Smooth muscle cell of the brain vasculature (primary cell): Measurements from ENCODE around the gene GPR158.
"Not testable (repeated sequence)": the region's sequence is repeated elsewhere in the genome, so short reads cannot be mapped to it uniquely, and the experiment has no call there.

Source experiments
- DNase-seq: peaks from one replicate; pipeline ENCODE4 v3.0.0-alpha.2; 2012; ENCODE audit warnings: low read depth, low spot score

GPR158 gene

DNA sequence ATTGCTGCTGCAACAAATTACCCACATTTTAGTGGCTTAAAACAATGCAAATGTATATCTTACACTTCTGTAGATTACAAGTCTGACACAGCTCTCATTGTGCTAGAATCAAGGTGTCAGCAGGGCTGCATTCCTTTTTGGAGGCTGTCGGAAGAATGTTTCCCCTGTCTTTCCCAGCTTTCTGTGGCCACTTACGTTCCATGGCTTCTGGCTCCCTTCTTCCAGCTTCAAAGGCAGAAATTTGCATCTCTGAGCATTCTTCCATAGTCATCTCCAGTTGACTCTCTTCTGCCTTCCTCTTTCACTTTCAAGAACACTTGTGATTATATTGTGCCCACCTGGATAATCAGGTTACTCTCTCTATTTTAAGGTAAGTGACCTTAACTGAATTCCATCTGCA lies 125.3 kb downstream of the GPR158 start:
- no peak for DNase-seq

DNA sequence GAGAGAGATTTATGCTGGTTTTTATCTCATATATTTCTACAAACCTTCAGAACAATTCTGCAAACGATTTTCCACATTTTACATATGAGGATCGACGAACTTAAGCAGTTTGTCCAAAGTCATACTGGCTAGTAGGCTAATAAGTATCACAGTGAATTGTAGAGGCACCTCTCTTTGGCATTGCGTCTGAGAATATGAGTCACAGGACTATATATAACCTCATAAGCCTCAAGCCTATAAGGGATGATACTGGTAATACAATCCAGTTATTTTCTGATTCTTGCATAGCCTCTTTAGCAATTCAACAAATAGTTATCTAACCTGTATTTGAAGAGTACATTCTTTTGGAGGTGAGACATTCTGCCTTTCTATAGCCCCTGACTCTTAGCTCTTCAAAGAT lies 129.8 kb downstream of the GPR158 start:
- no peak for DNase-seq

DNA sequence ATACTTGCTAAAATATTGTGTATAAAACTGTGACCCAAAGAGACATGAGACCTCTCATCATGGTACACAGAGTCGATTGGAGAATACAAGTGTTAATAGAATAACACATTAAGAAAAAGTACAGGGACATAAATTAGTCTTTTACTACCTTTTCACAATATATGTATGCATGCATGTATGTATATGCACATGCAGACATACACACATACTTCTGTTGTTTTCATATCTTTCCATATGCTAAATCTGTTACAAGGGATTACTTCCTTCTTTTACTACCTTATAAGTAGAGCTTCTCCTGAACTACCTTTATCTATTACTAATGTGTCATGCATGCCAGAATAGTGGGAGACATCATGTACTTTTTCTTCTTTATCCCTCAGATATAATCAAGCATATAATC lies 131.6 kb downstream of the GPR158 start:
- no peak for DNase-seq

DNA sequence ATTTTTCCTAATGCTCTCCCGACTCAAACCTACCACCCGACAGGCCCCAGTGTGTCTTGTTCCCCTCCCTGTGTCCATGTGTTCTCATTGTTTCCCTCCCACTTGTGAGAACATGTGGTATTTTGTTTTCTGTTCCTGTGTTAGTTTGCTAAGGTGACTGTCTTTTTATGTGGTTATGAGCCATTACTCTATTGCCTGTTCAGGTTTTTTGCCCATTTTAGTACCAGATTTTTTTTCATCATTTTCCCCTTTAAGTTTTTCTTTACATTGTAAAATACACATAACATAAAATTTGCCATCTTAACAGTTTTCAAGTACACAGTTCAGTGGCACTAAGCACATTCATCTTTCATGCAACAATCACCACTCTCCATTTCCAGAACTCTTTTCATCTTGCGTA lies 133.5 kb downstream of the GPR158 start:
- no peak for DNase-seq

DNA sequence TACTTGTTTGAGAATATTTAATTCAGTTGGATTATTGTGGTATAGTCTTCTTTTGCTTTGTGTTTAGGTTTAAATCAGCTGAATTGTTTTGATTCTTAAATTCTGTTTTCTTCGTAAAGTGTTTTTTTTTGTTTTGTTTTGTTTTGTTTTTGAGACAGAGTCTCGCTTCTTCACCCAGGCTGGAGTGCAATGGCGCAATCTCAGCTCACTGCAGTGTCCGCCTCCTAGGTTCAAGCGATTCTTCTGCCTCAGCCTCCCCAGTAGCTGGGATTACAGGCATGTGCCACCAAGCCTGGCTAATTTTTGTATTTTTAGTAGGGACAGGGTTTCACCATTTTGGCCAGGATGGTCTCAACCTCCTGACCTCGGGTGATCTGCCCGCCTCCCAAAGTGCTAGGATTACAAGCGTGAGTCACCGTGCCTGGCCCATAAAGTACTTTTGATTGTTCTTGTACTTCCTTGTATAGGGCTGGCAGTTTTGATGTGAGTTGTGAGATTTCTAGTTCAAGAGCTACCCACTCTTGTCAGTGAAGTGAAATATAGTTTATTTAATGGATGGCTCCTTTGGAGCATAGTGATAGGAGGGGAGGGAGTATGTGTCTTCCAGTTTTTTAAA lies 142.9 kb downstream of the GPR158 start:
- not testable (repeated sequence) for DNase-seq

DNA sequence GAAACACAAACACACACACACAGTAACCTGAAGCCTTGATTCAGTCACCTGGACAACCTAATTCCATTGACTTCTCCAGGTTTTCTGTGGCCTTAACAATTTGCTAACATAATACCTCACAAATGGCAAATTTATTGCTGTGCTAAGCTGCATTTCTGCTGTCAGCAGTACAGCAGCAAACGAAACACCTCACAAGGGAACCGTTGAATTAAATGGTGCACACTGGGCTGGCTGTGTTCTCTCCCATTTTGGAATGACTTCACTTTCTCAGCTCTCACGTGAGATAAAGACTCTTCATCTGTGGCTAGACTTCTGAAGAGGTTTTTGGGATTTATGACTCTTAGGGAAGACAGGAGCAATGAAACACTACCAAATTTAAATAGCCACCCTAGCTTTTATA lies 152.5 kb downstream of the GPR158 start:
- DNase-seq = no peak

DNA sequence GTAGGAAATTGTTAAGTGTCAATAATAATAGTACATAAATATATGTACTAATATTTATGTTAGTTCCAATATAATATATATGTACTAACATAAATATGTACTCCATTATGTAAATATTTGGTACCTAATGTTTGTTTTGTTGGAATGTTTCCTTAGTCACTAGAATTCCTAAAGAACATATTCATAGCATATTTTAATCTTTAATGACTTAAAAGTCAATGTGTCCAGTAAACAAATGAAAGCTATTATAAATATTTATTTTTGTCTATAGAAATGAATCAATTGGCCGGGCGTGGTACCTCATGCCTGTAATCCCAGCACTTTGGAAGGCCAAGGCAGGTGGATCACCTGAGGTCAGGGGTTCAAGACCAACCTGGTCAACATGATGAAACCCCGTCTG lies 153.6 kb downstream of the GPR158 start:
- DNase-seq = no peak

DNA sequence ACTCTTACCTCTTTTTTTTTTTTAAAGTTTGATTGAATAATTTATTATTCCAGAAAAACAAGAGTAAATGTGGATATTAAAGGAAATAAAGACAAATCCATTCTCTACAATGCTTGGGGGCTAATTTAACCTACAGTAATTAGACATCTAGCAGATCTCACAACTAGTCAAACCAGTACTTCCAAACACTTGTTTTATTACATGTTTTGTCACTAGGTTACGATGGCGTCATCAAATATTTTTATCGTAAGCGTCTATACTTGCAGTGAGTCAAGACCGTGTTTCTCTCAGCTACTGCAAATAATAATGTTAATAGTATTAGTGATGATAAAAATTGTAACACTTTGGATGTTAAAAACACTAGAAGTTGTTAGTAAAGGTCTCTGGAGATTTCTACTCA lies 154.8 kb downstream of the GPR158 start:
- not testable (repeated sequence) for DNase-seq

DNA sequence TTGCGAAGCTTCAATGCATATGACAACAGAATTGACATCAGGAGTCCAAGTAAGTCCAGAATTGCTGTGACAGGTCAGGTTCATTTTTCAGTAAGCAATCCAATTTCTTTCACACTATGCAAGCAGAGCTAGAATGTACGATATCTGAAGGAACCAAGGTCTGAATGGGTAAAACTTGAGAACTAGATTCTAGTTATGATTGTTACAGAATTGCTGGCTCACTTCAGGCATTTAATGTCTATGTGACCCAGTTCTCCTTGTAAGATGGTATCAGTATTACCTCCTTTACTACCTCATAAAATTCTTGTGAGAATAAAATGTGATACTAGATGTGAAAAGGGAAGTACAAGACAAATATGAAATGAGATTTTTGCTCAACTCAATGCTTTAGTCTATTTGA lies 159.6 kb downstream of the GPR158 start:
- DNase-seq = no peak

DNA sequence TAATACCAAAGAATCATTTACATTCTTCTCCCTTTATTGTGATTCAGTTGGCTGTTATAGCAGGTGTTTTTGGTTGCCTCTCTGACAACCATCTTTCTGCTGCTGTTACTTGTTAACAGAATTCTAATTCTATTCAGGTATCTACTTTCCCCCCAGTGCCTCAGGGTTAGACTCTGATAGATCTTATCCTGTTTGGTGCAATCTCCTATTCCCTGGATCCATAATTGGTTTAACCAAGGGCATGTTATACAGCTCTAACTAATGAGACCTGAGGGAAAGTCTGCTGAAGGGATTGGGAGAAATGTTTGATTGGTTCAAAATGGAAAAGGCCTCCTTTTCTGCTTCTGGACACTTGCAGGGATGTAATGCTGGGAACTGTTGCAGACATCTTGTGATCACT lies 161.5 kb downstream of the GPR158 start:
- no peak for DNase-seq

DNA sequence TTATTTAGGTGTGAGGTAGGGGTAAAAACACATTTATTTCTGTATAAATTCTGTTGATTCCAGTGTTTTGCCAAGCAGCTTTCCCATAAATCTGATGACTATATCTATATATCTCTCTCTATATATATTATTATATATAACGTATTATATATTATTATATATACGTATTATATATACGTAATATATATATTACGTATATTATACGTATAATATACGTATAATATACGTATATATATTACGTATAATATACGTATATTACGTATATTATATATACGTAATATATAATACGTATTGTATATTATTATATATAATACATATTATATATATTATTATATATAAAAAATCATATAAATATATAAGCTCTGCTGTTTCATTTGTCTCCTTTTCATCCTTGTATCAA lies 163.5 kb downstream of the GPR158 start:
- DNase-seq = no peak

DNA sequence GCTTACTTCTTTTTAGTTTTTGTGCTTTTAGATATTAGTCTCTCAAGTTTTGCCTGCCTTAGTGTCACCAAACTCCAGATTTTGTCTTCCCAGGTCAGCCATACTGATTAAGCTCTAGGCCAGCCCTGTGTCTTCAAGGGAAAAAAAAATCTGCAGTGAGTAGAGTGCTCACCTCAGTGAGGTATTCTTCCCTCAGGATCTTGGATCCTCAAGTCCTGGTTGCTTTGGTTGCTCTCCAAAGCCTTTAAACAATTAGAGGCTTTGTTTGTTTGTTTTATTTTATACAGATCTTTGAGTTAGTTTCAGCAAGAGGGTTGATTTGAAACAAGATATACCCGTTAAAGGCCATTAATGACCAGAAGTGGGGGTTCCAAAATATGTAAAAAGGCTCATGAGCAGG lies 165.2 kb downstream of the GPR158 start:
- DNase-seq = no peak

DNA sequence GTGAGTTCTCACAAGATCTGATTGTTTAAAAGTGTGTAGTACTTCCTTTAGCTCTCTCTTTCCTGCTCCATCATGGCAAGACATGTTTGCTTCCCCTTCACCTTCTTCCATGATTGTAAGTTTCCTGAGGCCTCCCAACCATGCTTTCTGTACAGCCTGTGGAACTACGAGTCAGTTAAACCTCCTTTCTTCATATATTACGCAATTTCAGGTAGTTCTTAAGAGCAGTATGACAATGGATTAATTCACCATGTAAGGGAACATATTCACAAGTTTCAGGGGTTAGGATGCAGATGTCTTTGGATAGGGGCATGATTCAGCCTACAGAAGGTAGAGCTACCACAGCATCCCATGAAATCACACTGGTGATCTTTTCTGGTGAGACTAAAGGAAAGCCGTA lies 174.7 kb downstream of the GPR158 start:
- no peak for DNase-seq

DNA sequence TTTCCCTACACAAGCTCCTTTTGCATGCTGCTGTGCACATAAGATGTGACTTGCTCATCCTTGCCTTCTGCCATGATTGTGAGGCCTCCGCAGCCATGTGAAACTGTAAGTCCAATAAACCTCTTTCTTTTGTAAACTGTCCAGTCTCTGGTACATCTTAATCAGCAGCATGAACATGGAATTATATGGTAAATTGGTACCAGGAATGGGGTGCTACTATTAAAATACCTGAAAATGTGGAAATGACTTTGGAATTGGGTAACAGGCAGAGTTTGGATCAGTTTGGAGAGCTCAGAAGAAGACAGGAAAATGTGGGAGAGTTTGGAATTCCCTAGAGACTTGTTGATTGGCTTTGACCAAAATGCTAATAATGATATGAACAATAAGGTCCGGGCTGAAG lies 181.8 kb downstream of the GPR158 start:
- no peak for DNase-seq

DNA sequence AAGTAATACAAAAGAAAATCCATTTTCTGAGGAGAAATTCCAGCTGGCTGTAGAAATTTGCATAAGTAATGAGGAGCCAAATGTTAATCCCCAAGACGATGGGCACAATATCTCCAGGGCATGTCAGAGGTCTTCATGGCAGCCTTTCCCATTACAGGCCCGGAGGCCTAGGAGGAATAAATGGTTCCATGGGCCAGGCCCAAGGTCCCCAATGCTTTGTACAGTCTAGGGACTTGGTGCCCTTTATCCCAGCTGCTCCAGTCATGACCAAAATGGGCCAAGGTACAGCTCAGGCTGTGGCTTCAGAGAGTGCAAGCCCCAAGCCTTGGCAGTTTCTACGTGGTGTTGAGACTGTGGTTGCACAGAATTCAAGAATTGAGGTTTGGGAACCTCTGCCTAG lies 182.5 kb downstream of the GPR158 start:
- no peak for DNase-seq

DNA sequence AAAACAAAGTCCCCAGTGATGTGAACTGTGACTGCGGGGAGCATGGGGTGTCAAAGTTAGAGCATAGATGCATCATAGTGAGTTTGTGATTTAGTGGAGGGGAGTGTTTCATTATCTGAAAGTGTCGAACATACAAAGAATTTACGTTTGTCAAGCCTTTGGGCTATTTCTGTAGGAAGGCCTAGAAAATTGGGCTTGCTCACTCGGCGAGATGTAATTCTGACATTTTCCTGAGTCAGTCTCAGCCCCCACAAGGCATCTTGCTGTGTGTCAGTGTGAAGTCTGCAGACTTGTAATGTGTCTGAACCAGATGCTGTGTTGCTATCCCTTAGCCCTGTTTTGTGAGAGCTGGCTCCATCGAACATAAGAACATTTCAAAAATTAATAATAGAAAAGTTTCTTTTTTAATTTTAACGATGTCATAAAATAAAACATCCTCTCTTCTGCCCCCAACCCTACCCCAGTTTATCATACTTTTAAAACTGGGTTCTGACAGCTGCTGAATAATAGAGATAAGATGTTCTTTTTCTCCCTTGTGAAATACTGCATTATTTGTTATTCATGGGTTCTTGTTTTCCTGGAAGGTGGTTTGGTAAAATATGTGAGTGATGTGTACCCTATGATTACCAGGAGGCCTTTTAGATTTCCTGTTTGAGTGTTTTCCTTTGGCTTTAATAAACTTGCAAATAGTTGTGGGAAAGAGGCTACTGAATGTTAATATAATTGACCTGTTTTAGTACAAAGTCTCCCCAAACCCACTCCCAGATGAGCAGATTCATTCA lies 207.4 kb downstream of the GPR158 start:
- DNase-seq = no peak

DNA sequence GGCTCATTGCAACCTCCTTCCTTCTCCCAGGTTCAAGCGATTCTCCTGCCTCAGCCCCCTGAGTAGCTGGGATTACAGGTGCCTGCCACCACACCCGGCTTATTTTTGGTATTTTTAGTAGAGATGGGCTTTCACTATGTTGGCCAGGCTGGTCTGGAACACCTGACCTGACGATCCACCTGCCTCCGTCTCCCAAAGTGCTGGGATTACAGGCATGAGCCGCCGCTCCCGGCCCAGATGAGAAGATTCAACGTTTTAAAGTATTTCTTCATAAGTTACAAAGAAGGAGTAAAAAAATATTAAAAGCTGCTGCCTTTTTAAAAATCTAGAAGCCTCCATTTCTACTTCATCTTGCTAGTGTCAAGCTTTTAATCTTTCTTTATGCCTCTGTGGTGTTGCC lies 208.1 kb downstream of the GPR158 start:
- not testable (repeated sequence) for DNase-seq

DNA sequence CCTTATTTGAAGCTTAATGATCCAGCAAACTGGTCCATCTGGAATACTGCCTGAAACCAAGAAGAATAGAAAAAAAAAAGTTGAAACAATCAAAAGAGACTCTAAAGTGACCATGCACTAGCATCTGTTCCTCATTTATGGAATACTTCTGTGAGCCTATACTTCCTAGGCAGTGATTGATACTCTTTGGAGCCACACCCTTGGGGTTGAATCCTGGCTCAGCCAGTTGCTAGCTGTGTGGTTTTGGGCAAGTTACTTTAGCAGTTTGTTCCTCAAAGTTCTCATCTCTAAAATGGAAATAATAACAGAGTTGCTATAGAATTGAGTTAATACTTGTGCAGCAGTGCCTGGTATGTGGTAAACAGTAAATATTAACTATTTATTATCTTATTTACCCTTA lies 208.9 kb downstream of the GPR158 start:
- no peak for DNase-seq

DNA sequence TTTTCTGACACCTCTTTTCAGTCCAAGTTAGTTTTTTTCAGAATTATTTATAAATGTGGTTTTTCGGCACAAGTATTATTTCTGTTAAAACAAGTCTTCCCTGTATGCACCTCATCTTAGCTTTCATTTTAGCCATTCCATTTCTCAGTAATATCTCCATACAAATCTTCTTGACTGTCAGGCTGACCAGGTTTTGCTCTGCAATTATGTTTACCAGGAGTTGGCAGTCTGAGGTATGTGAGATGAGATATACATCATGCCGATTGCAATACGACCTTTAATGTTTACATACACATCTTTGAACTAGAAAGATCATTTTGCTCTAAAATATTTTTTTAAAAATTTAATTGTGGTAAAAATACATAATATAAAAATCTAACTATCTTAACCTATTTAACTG lies 209.8 kb downstream of the GPR158 start:
- DNase-seq = no peak

DNA sequence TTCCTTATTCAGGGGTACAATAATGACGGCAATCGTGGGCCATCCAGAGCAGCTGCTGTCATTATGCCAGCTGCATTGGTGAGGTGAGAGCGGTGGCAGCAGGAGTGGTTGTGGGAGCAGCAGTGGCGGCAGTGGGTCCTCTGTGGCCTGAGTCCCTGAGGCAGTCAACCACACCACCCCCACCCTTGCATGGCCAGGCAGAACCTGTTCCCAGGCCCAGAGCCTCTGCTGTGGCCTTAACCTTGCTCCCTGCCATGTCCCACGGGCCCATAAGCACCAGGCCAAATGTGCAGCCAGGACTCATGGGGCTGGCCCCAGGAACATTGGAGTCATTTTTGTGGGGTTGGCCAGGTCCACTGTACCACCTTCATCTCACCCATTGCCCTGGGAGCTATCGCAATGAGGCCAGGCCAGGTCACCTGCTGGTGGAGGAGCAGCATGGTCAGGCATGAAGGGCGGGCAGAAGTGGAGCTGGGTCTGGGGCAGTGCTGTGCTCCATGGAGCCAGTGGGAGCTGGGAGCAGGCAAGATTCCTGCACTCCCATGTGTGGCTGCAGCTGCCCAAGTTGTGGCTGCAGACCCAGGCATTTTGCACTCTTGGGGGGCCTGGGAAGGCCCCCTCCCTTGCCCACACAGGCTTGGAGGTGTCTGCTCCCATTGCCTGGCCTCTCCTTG lies 213.5 kb downstream of the GPR158 start:
- DNase-seq = no peak

DNA sequence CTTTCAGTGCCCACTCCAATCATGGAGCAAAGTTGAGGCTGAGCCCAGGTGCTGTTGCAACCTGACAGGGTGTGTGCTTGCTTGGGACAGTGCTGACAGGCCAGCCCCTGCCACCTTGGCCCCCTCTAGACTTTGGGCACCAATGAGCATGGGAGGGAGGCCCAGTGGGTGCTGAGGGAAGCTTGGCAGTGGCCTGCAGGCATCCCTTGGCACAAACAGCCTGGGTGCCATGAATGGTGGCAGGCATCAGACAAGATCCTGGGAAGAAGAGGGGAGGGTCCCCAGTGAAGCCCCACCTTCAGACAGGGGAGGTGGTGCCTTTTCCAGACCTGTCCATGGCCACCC lies 214.0 kb downstream of the GPR158 start:
- DNase-seq = no peak

DNA sequence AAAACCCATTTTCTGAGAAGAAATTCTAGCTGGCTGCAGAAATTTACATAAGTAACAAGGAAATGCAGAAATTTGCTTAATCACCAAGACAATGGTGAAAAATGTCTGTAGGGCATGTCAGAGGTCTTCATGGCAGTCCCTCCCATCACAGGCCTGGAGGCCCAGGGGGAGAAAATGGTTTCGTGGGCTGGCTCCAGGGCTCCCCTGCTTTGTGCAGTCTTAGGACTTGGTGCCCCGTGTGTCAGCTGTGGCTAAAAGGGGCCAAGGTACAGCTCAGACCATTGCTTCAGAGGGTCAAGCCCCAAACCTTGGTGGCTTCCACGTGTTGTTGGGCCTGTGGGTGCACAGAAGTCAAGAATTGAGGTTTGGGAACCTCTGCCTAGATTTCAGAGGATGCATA lies 215.9 kb downstream of the GPR158 start:
- DNase-seq = no peak

DNA sequence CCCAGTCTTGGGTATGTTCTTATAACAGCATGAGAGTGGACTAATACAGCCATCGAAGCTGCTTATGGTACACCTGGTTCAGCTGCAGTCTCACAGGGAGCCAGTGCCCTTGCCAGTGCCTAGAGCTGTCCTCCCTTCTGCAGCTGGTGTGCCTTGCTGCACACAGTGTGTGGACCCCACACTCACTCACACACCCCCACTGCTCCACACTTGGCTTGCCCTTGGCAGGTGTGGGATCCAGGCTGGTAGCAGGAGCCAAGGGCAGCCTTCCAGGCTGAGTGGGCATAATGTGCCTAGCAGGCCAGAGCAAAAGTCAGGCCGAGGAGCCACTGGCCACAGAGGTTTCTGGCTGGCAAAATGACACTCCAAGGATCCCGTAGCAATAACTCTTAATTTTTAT lies 217.3 kb downstream of the GPR158 start:
- DNase-seq = no peak
